WTC11 (cell line): ENCODE measurements around the gene SPG11. TPM values are rescaled to one million over a fixed set of nuclear protein-coding genes. Genes with fewer than 3 reads are reported as not detected.

Experiments
- ATAC-seq: fragments of 200-7000 bp; cut with Tn5 transposase; 2 replicates; pipeline ENCODE4 v1.10.0; 2021; ENCODE audit warnings: mild to moderate bottlenecking, moderate library complexity
- CTCF ChIA-PET: fragments of 300-600 bp; sonication (Branson Sonifier 250); formaldehyde crosslinking; loops from one replicate; lab custom pipeline; 2021; ENCODE audit warnings: antibody characterized with exemption; lab: Charles Lee
- POLR2A ChIA-PET: fragments of 350-600 bp; sonication (Branson Sonifier 250); formaldehyde crosslinking; loops from one replicate; lab custom pipeline; 2021; ENCODE audit warnings: antibody characterized with exemption; lab: Charles Lee
- DNase-seq: peaks from one replicate; pipeline ENCODE4 v3.0.0; 2021; ENCODE audit warnings: low spot score
- H3K27ac Mint-ChIP-seq: 2 replicates; pipeline ENCODE4 v1.8.0; 2021; ENCODE audit warnings: mixed read lengths
- H3K27me3 Mint-ChIP-seq: 2 replicates; pipeline ENCODE4 v1.8.0; 2021; ENCODE audit warnings: low read depth, mild to moderate bottlenecking, moderate library complexity, mixed read lengths
- H3K36me3 Mint-ChIP-seq: 2 replicates; pipeline ENCODE4 v1.8.0; 2021; ENCODE audit warnings: mixed read lengths
- H3K4me1 Mint-ChIP-seq: 2 replicates; pipeline ENCODE4 v1.8.0; 2022; ENCODE audit warnings: mixed read lengths
- H3K4me3 Mint-ChIP-seq: 2 replicates; pipeline ENCODE4 v1.8.0; 2021; ENCODE audit warnings: mild to moderate bottlenecking, moderate library complexity, mixed read lengths
- H3K9me3 Mint-ChIP-seq: 2 replicates; pipeline ENCODE4 v1.8.0; 2021; ENCODE audit warnings: mixed read lengths
- ATF3 ChIP-seq: sonication (generic); formaldehyde crosslinking; conservative IDR thresholded peaks from 2 replicates; pipeline ENCODE4 v1.8.1; 2022; ENCODE audit warnings: mild to moderate bottlenecking, missing genetic modification reagents
- CBFB ChIP-seq: sonication (generic); formaldehyde crosslinking; IDR thresholded peaks from 2 replicates; pipeline ENCODE4 v1.8.1; 2022; ENCODE audit warnings: mild to moderate bottlenecking, low read depth, missing genetic modification reagents
- CREB1 ChIP-seq: sonication (generic); formaldehyde crosslinking; IDR thresholded peaks from 2 replicates; pipeline ENCODE4 v1.8.0; 2023; ENCODE audit warnings: mild to moderate bottlenecking, missing genetic modification reagents
- CTCF ChIP-seq: fragments of 200-600 bp; IDR thresholded peaks from 2 replicates; pipeline ENCODE4 v1.8.0; 2022; ENCODE audit warnings: antibody characterized with exemption
- EMX1 ChIP-seq: fragments of 250-450 bp; sonication (Bioruptor Pico); IDR thresholded peaks from 2 replicates; pipeline ENCODE4 v1.8.0; 2021; ENCODE audit warnings: mild to moderate bottlenecking
- GTF2I ChIP-seq: fragments of 250-450 bp; sonication (Bioruptor Pico); conservative IDR thresholded peaks from 2 replicates; pipeline ENCODE4 v1.4.0; 2021; ENCODE audit warnings: mild to moderate bottlenecking
- MXD4 ChIP-seq: fragments of 250-450 bp; sonication (Bioruptor Pico); IDR thresholded peaks from 2 replicates; pipeline ENCODE4 v1.8.0; 2021; ENCODE audit warnings: mild to moderate bottlenecking, moderate library complexity, borderline replicate concordance
- PRDM15 ChIP-seq: sonication (generic); formaldehyde crosslinking; IDR thresholded peaks from 2 replicates; pipeline ENCODE4 v1.8.0; 2022; ENCODE audit warnings: missing genetic modification reagents
- SMAD3 ChIP-seq: sonication (generic); formaldehyde crosslinking; IDR thresholded peaks from 2 replicates; pipeline ENCODE4 v1.8.0; 2022; ENCODE audit warnings: missing genetic modification reagents, mild to moderate bottlenecking, borderline replicate concordance
- SMAD4 ChIP-seq: sonication (generic); formaldehyde crosslinking; IDR thresholded peaks from 2 replicates; pipeline ENCODE4 v1.8.0; 2022; ENCODE audit warnings: mild to moderate bottlenecking, missing genetic modification reagents
- STAT6 ChIP-seq: sonication (generic); formaldehyde crosslinking; conservative IDR thresholded peaks from 2 replicates; pipeline ENCODE4 v1.8.1; 2023; ENCODE audit warnings: mild to moderate bottlenecking, low read depth, missing genetic modification reagents, moderate library complexity
- TEAD4 ChIP-seq: sonication (generic); formaldehyde crosslinking; IDR thresholded peaks from 2 replicates; pipeline ENCODE4 v1.8.0; 2022; ENCODE audit warnings: mild to moderate bottlenecking, missing genetic modification reagents
- USF1 ChIP-seq: sonication (generic); formaldehyde crosslinking; IDR thresholded peaks from 2 replicates; pipeline ENCODE4 v1.8.0; 2022; ENCODE audit warnings: mild to moderate bottlenecking, missing genetic modification reagents
- USF2 ChIP-seq: sonication (generic); formaldehyde crosslinking; IDR thresholded peaks from 2 replicates; pipeline ENCODE4 v1.8.1; 2023; ENCODE audit warnings: mild to moderate bottlenecking, missing genetic modification reagents, moderate library complexity
- ZNF138 ChIP-seq: sonication (generic); formaldehyde crosslinking; conservative IDR thresholded peaks from 2 replicates; pipeline ENCODE4 v1.8.1; 2022; ENCODE audit warnings: mild to moderate bottlenecking, moderate library complexity, missing genetic modification reagents
- total RNA-seq: library from RNA; stranded (reverse); gene quantifications from 3 replicates; pipeline ENCODE4 v1.2.3, GENCODE V29; 2021
- TF ChIP-seq, protein P1 (sequence below): sonication (generic); formaldehyde crosslinking; IDR thresholded peaks from 2 replicates; pipeline ENCODE4 v1.8.0; 2022; ENCODE audit warnings: mild to moderate bottlenecking, missing genetic modification reagents
- TF ChIP-seq, protein P2 (sequence below): sonication (generic); formaldehyde crosslinking; IDR thresholded peaks from 2 replicates; pipeline ENCODE4 v1.8.0; 2022; ENCODE audit warnings: mild to moderate bottlenecking, missing genetic modification reagents

SPG11 gene
- total RNA-seq, 1 experiment from 2014 or later = 46.4 TPM

- Mint-ChIP-seq H3K4me3 (no peak overlapping the region), H3K9me3 (no peaks in the 10 kb centered on the region), H3K4me1 (no peaks in the 10 kb centered on the region), H3K36me3 (peaks cover 40% of the 10 kb centered on the region), H3K27ac (no peak overlapping the region), H3K27me3 (no peaks in the 10 kb centered on the region; the same call in 1 of the 2 replicates)
- CTCF ChIA-PET = no interaction called here
- POLR2A ChIA-PET = no interaction called here
- TF ChIP-seq ATF3 (CRISPR knock-in tag) (no peak), EMX1 (CRISPR knock-in tag) (no peak), USF2 (CRISPR knock-in tag) (no peak), TEAD4 (CRISPR knock-in tag) (no peak), PRDM15 (CRISPR knock-in tag) (no peak), SMAD3 (no peak)
- DNase-seq (no peak), ATAC-seq (no peak)
These were observed 7.2 kb downstream of the SPG11 start for GRCh38 chr15:44656298-44656697.

DNA sequence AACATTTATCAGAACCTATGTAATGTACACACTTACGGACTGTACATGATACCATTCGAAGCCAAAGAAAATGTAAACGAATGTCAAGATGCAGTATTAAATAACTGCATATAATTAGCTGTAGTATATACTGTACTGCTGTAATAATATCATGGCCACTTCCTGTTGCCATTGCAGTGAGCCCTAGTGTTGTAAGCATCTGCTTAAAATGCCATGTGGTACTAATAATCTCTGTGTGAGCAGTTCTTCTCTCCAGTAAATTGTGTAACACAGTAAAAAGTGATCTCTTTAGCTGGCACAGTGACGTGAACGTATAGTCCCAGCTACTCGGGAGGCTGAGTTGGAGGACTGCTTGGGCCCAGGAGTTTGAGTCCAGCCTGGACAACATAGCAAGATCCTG lies 8.6 kb downstream of the SPG11 start:
- Mint-ChIP-seq H3K27me3 (no peaks in the 10 kb centered on the region; the same call in 1 of the 2 replicates), H3K4me1 (no peaks in the 10 kb centered on the region), H3K4me3 (no peak overlapping the region), H3K27ac (no peak overlapping the region), H3K36me3 (peaks cover 48% of the 10 kb centered on the region), H3K9me3 (no peaks in the 10 kb centered on the region)
- ChIA-PET POLR2A (no interaction called here), CTCF (interaction anchor here (0.8 kb wide), 1 partner anchor 8 kb away, joined by 3 read pairs; the partner anchor contains the start of gene SPG11)
- no peak for ATAC-seq
- DNase-seq = no peak
- no peak for TF ChIP-seq STAT6
- TF ChIP-seq SMAD4 = no peak
- no peak for TF ChIP-seq MXD4
- TF ChIP-seq CBFB (CRISPR knock-in tag) = no peak
- no peak for TF ChIP-seq ZNF138 (CRISPR knock-in tag)
- TF ChIP-seq CREB1 (CRISPR knock-in tag) = no peak
- TF ChIP-seq CTCF = no peak
- TF ChIP-seq, protein P1, sequence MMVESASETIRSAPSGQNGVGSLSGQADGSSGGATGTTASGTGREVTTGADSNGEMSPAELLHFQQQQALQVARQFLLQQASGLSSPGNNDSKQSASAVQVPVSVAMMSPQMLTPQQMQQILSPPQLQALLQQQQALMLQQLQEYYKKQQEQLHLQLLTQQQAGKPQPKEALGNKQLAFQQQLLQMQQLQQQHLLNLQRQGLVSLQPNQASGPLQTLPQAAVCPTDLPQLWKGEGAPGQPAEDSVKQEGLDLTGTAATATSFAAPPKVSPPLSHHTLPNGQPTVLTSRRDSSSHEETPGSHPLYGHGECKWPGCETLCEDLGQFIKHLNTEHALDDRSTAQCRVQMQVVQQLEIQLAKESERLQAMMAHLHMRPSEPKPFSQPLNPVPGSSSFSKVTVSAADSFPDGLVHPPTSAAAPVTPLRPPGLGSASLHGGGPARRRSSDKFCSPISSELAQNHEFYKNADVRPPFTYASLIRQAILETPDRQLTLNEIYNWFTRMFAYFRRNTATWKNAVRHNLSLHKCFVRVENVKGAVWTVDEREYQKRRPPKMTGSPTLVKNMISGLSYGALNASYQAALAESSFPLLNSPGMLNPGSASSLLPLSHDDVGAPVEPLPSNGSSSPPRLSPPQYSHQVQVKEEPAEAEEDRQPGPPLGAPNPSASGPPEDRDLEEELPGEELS (CRISPR knock-in tag) = no peak
- TF ChIP-seq, protein P2, sequence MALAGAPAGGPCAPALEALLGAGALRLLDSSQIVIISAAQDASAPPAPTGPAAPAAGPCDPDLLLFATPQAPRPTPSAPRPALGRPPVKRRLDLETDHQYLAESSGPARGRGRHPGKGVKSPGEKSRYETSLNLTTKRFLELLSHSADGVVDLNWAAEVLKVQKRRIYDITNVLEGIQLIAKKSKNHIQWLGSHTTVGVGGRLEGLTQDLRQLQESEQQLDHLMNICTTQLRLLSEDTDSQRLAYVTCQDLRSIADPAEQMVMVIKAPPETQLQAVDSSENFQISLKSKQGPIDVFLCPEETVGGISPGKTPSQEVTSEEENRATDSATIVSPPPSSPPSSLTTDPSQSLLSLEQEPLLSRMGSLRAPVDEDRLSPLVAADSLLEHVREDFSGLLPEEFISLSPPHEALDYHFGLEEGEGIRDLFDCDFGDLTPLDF (CRISPR knock-in tag) = no peak
- TF ChIP-seq USF1 (CRISPR knock-in tag) = no peak
- no peak for TF ChIP-seq PRDM15 (CRISPR knock-in tag)
- no peak for TF ChIP-seq GTF2I (CRISPR knock-in tag)
